Osteocyte (in vitro differentiated cells): ENCODE results near the gene UTP14C. TPM values are rescaled to one million over a fixed set of nuclear protein-coding genes. Genes with fewer than 3 reads are reported as not detected.
"Not testable (repeated sequence)": the region's sequence is repeated elsewhere in the genome, so short reads cannot be mapped to it uniquely, and the experiment has no call there.

Experiments used
- DNase-seq: peaks from one replicate; pipeline ENCODE4 v3.0.0; 2021; ENCODE audit warnings: mixed read lengths; ENCODE audit not compliant: unreplicated experiment; ENCODE audit errors: extremely low spot score
- H3K27ac Mint-ChIP-seq: one replicate; pipeline ENCODE4 v1.8.0; 2021; ENCODE audit warnings: mild to moderate bottlenecking, mixed read lengths; ENCODE audit not compliant: unreplicated experiment
- H3K27me3 Mint-ChIP-seq: one replicate; pipeline ENCODE4 v1.8.0; 2021; ENCODE audit warnings: mixed read lengths; ENCODE audit not compliant: unreplicated experiment
- H3K36me3 Mint-ChIP-seq: one replicate; pipeline ENCODE4 v1.8.0; 2021; ENCODE audit warnings: mixed read lengths; ENCODE audit not compliant: unreplicated experiment
- H3K4me1 Mint-ChIP-seq: one replicate; pipeline ENCODE4 v1.8.0; 2021; ENCODE audit warnings: mixed read lengths; ENCODE audit not compliant: unreplicated experiment
- H3K4me3 Mint-ChIP-seq: one replicate; pipeline ENCODE4 v1.8.0; 2021; ENCODE audit warnings: mild to moderate bottlenecking, moderate library complexity, mixed read lengths; ENCODE audit not compliant: unreplicated experiment
- H3K9me3 Mint-ChIP-seq: one replicate; pipeline ENCODE4 v1.8.0; 2021; ENCODE audit warnings: mixed read lengths; ENCODE audit not compliant: unreplicated experiment
- CTCF ChIP-seq: fragments of 200-600 bp; sonication (generic); IDR thresholded peaks from 2 replicates; pipeline ENCODE4 v1.5.0; 2021; ENCODE audit warnings: antibody characterized with exemption, mild to moderate bottlenecking, moderate library complexity
- total RNA-seq: library from RNA; stranded (reverse); gene quantifications from 2 replicates; pipeline ENCODE4 v1.2.1, GENCODE V29; 2021

The UTP14C gene
- total RNA-seq, 1 donor from 2014 or later: 24.2 TPM

- no peak for TF ChIP-seq CTCF
- H3K4me3 Mint-ChIP-seq: no peak overlapping the region
- peaks cover 10% of the 10 kb centered on the region for H3K4me1 Mint-ChIP-seq
- no peaks in the 10 kb centered on the region for H3K27me3 Mint-ChIP-seq
- peaks cover under 1% of the 10 kb centered on the region for H3K9me3 Mint-ChIP-seq
- no peaks in the 10 kb centered on the region for H3K36me3 Mint-ChIP-seq
- H3K27ac Mint-ChIP-seq: no peak overlapping the region
- DNase-seq: peak; percentile 63
Observed at GRCh38 chr13:51978796-51979556, 45.5 kb upstream of the UTP14C start.

- DNase-seq: no peak
- no peaks in the 10 kb centered on the region for H3K36me3 Mint-ChIP-seq
- peaks cover 10% of the 10 kb centered on the region for H3K4me1 Mint-ChIP-seq
- H3K4me3 Mint-ChIP-seq: no peak overlapping the region
- TF ChIP-seq CTCF: no peak
- H3K9me3 Mint-ChIP-seq: peaks cover 7% of the 10 kb centered on the region
- H3K27me3 Mint-ChIP-seq: peaks cover 6% of the 10 kb centered on the region
- H3K27ac Mint-ChIP-seq: peak overlapping the region; percentile 14
Observed at GRCh38 chr13:51980908-51981307, 43.6 kb upstream of the UTP14C start.

- Mint-ChIP-seq H3K36me3 (no peaks in the 10 kb centered on the region), H3K9me3 (peaks cover 7% of the 10 kb centered on the region), H3K27me3 (peaks cover 9% of the 10 kb centered on the region), H3K4me1 (peaks cover 10% of the 10 kb centered on the region), H3K4me3 (no peak overlapping the region), H3K27ac (no peak overlapping the region)
- no peak for DNase-seq
- TF ChIP-seq CTCF: no peak
Observed at GRCh38 chr13:51981355-51981754, 43.1 kb upstream of the UTP14C start.

- not testable (repeated sequence) for H3K9me3 Mint-ChIP-seq, DNase-seq, H3K36me3 Mint-ChIP-seq, H3K27ac Mint-ChIP-seq, H3K4me3 Mint-ChIP-seq
- Mint-ChIP-seq H3K27me3 (peaks cover 13% of the 10 kb centered on the region), H3K4me1 (peaks cover 10% of the 10 kb centered on the region)
Observed at GRCh38 chr13:51983292-51983691, 41.2 kb upstream of the UTP14C start.

GRCh38 chr13:51984904-51985303, 39.6 kb upstream of the UTP14C start:
- H3K36me3 Mint-ChIP-seq, DNase-seq, H3K4me3 Mint-ChIP-seq, H3K27ac Mint-ChIP-seq, H3K9me3 Mint-ChIP-seq: not testable (repeated sequence)
- H3K4me1 Mint-ChIP-seq: peaks cover 10% of the 10 kb centered on the region
- peaks cover 13% of the 10 kb centered on the region for H3K27me3 Mint-ChIP-seq

- H3K4me3 Mint-ChIP-seq: no peak overlapping the region
- no peak for DNase-seq
- peaks cover 13% of the 10 kb centered on the region for H3K27me3 Mint-ChIP-seq
- H3K9me3 Mint-ChIP-seq: peaks cover 5% of the 10 kb centered on the region
- no peak overlapping the region for H3K27ac Mint-ChIP-seq
- no peaks in the 10 kb centered on the region for H3K4me1 Mint-ChIP-seq
- TF ChIP-seq CTCF: no peak
- no peaks in the 10 kb centered on the region for H3K36me3 Mint-ChIP-seq
Observed at GRCh38 chr13:51988988-51989618, 35.4 kb upstream of the UTP14C start.
